DMS114 treated with DMSO at 0.1 percent for 48 hours (cell line): ENCODE measurements around the gene HNRNPA3.
"Not testable (repeated sequence)": the region's sequence is repeated elsewhere in the genome, so short reads cannot be mapped to it uniquely, and the experiment has no call there.

ENCODE experiments used
- DNase-seq: peaks from one replicate; lab custom pipeline; 2025; ENCODE audit not compliant: unreplicated experiment; lab: John Stamatoyannopoulos, UW

HNRNPA3 gene

DNA sequence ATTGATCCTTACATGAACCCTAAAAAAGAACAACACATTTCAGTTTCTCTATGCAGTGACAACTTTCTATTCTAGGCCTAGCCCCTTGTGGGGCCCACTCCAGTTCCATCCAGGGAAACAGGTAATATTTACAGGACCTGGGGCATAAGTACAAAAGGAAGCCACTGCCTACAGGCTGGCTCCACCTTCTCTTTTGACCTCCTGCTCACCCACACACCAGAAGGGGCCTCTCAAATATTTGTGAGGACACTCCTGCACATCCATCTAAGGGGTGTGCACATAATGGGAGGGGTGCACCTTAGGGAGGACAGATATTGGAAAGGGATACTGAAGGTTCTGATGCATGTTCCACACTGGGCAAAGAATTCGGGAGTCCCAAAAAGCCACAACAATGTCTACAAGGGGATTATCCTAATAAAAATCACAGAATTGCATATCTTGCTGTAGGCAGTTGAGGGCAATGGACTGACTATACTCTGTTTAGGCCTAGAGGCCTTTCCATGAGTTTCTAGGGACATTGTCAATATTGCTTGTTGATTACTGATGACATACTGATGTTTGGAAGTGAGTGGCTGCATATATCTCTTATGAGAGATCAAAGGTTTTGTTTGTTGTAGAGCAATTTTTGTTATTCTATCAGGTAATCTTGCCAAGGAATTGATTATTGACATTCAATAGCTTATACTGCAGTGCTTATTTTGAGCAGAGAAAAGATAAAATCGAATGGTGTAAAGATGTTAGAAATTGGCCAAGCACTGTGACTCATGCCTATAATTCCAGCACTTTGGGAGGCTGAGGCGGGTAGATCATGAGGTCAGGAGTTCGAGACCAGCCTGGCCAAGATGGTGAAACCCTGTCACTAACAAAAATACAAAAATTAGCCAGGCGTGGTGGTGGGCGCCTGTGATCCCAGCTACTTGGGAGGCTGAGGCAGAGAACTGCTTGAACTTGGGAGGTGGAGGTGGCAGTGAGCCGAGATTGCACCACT is 23.8 kb upstream of the HNRNPA3 start:
- DNase-seq, result no peak

DNA sequence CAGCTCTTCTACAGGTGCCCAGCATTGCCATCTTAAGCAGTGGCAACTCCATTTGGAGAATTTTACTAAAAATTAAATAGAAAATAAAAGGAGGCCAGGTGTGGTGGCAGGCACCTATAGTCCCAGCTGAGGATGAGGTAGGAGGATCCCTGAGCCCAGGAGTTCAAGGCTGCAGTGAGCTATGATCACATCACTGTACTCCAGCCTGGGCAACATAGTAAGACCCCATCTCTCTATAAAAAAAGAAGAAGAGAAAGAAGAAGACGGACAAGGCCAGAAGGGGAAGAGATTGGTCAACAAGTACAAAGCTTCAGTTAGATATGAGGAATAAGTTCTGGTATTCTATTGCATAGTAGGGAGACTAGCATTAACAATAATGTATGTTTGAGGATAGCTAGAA is 21.7 kb upstream of the HNRNPA3 start:
- DNase-seq, result no peak

- DNase-seq, result no peak
Measured at GRCh38 chr2:177192788-177193187, 19.8 kb upstream of the HNRNPA3 start.

GRCh38 chr2:177193240-177193639 is 19.4 kb upstream of the HNRNPA3 start:
- DNase-seq, result no peak

DNA sequence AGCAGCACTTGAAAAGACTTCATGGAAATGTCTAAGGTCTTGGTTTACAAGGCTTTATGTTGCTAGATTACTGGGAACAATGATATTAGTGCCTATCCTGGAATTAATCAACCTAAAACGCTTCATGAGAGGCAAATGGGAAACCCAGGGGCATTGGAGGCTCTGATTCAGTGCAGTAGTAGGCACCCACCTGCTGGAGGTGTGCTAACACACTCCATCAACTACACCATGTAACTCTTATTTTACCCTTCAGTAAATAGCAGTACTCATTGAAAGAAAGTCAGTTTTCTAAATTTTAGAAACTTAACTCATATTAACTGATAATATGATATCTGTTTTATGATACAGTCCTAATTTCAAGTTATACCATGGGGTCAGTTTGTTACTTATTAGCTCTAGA is 17.4 kb upstream of the HNRNPA3 start:
- no peak for DNase-seq

GRCh38 chr2:177200419-177200818 is 12.2 kb upstream of the HNRNPA3 start:
- not testable (repeated sequence) for DNase-seq

DNA sequence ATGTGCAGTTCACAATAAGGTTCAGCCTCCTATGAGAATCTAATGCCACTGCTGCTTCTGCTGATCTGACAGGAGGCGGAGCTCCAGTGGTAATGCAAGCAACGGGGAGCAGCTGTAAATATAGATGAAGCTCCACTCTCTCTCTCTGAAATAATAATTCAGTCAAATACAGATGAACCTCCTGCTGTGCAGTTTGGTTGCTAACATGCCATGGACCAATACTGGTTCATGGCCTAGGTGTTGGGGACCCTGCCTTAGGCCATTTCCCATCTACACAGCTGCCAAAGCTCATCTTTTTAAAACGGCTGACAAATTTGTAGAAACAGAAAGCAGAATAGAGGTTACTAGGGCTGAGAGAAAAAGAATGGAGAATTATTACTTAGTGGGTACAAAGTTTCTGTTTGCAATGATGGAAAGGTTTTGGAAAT is 10.7 kb upstream of the HNRNPA3 start:
- no peak for DNase-seq

GRCh38 chr2:177204417-177204816 is 8.2 kb upstream of the HNRNPA3 start:
- DNase-seq, result no peak

- no peak for DNase-seq
Measured at GRCh38 chr2:177207101-177207500, 5.5 kb upstream of the HNRNPA3 start.

- no peak for DNase-seq
Measured at GRCh38 chr2:177211169-177211568, 1.4 kb upstream of the HNRNPA3 start.

GRCh38 chr2:177211576-177212105 is 953 bp upstream of the HNRNPA3 start:
- DNase-seq, result no peak

DNA sequence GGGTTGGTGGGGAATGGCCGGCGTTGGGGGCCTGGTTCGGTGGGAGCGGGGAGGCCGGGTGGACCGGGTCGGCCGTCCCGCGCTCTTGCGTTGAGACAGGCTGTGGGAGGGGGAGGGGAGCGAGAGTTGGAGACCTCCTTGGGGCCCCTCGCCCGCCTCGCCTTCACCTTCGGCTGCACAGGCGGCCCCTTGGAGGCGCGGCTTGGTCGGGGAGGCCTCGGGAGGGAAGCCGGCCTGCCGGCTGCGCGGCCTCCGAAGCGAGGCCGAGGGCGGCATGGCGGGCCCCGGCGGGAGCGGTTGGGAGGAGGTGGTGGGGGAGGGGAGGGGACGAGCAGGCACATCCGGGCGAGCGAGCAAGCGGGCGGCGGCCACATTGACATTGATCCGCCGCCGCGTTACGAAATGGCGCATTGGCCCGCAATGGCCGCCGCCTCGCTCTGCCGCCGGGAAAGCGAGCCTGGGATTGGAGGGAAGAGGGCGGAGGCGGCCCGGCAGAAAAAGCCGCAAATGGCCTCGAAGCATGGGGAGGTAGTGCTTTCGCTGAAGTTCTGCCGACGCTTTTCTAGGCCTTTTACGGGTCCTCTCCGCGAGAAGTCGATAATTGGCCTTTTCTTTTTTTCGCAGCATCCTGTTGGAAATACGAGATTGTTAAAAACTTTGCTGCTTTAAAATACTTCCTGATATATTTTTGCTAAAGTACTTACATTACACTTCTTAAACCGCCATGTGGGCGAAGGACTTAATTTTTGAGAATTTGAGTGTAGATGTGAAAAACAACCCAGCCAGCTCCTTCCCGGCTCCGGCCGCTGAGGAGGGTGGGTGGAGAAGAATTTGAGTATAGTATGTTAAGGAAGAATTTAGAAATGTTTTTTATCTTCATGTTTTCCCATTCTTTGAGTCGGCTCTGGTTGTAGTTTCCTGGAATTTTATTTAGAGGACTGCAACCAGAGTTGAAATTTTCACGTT is 580 bp downstream of the HNRNPA3 start:
- DNase-seq, result peak; percentile 60

GRCh38 chr2:177217247-177217843 is 4.8 kb downstream of the HNRNPA3 start:
- DNase-seq, result no peak

- DNase-seq, result not testable (repeated sequence)
Measured at GRCh38 chr2:177219787-177220186, 7.2 kb downstream of the HNRNPA3 start.

DNA sequence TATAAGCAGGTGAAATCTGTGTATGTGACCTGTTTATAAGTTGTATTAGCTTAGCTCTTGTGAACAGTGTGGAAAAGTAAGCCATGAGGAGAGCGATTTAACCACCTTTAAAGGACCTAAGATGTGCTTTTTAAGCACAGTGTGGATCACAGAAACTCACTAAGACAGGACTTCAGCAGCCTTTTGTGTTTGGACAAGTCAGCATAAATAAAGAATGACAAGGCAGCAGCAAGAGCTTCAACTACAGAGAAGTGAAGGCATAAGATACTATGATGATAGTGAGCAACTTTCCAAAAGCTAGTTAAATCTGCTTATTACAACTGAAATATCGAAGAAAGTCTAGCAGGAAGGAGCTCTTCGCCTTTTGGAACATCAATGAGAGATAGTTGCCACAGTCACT is 8.9 kb downstream of the HNRNPA3 start:
- DNase-seq, result no peak

- no peak for DNase-seq
Measured at GRCh38 chr2:177221970-177222369, 9.4 kb downstream of the HNRNPA3 start.

- not testable (repeated sequence) for DNase-seq
Measured at GRCh38 chr2:177223436-177223835, 10.8 kb downstream of the HNRNPA3 start.

- DNase-seq, result no peak
Measured at GRCh38 chr2:177225965-177226360, 13.4 kb downstream of the HNRNPA3 start.

DNA sequence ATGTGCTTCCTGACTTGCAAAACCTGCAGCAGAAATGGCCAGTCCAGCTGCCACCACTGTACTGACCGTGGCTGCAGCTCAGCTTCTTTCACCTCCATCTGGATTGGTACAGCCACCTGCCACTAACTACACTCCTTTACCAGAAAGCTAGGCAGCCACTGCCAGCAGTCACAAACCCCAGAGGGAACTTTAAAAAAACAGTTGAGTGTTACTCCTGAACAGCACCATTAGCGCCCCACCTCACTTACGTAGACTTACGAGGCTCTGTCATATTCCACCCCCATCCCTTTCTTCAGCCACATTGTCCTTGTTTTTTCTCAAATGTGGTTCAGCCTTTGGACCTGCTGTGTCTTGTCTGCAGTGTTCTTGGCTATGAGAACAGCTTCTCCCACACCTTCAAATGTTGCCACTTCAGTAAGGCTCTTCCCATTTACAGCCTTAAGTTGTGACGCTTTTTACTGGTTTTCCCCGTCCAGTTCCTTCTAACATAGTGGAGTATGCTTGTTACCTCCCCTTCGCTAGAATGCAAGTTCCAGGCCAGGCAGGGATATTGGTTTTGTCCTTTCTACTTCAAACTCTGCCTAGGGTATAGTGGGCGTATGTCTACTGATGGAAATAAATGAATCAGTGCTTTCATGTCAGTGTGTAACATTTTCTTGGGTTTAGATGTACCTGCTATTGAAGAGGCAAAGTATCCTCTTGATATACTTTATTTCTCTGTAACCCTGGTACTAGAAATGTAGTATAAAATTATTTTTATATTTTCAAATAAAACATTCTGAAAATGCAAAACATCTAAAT is 17.0 kb downstream of the HNRNPA3 start:
- no peak for DNase-seq

GRCh38 chr2:177231270-177231669 is 18.7 kb downstream of the HNRNPA3 start:
- DNase-seq, result no peak
